Sigmoid colon (tissue), 7 donors: ENCODE data around the gene DACT2. TPM values are rescaled to one million over a fixed set of nuclear protein-coding genes. Genes with fewer than 3 reads are reported as not detected.

ENCODE experiments used
- DNase-seq: peaks from one replicate; pipeline ENCODE4 v3.0.0-alpha.2; 2019
- H3K27ac ChIP-seq, 4 donors: fragments of 200-600 bp; sonication (generic); one replicate each; pipeline ENCODE4 v1.5.1; 2016 to 2019; ENCODE audit warnings: mild to moderate bottlenecking in 1 of 4
- H3K27me3 ChIP-seq, 3 donors: fragments of 200-600 bp; sonication (generic); one replicate each; pipeline ENCODE4 v1.5.1; 2019; ENCODE audit warnings: mild to moderate bottlenecking in 1 of 3
- H3K36me3 ChIP-seq, 4 donors: fragments of 200-600 bp; sonication (generic); one replicate each; pipeline ENCODE4 v1.5.1; 2016 to 2019
- H3K4me1 ChIP-seq, 4 donors: fragments of 200-600 bp; sonication (generic); one replicate each; pipeline ENCODE4 v1.5.1; 2017 to 2019
- H3K4me3 ChIP-seq, 4 donors: fragments of 200-600 bp; sonication (generic); one replicate each; pipeline ENCODE4 v1.5.1; 2017 to 2019; ENCODE audit warnings: mild to moderate bottlenecking in 2 of 4, moderate library complexity in 1 of 4
- H3K9me3 ChIP-seq, 4 donors: fragments of 200-600 bp in 3 of 4; sonication (generic) in 3 of 4; one replicate each; pipeline versions ENCODE4 v1.5.1 to v1.6.1; 2013 to 2019
- CTCF ChIP-seq, 4 experiments: fragments of 450-650 bp in 3 of 4; fragments of 200-600 bp in 1 of 4; IDR thresholded peaks; one replicate each; pipeline ENCODE4 v1.5.1; 2016 to 2019; ENCODE audit warnings: antibody characterized with exemption in 4 of 4, mild to moderate bottlenecking in 3 of 4, moderate library complexity in 2 of 4
- EP300 ChIP-seq, 4 donors: sonication (generic); formaldehyde crosslinking; IDR thresholded peaks; one replicate each; pipeline ENCODE4 v1.6.1; 2017; ENCODE audit warnings: antibody characterized with exemption in 4 of 4
- POLR2A ChIP-seq, 2 donors: fragments of 450-650 bp; IDR thresholded peaks; one replicate each; pipeline ENCODE4 v1.6.1; 2016; ENCODE audit warnings: antibody characterized with exemption in 2 of 2, mild to moderate bottlenecking in 2 of 2, moderate library complexity in 2 of 2
- POLR2AphosphoS5 ChIP-seq, 4 donors: sonication (generic); formaldehyde crosslinking; IDR thresholded peaks; one replicate each; pipeline ENCODE4 v1.6.1; 2017; ENCODE audit warnings: antibody characterized with exemption in 4 of 4
- WGBS, 2 donors: extraction: QIAGEN DNeasy Blood & Tissue Kit; methylation state at CpG; one replicate each; pipeline ENCODE4 v1.1.7; 2013; 5-methylcytosine and 5-hydroxymethylcytosine counted together
- intact Hi-C: fragments of 100-400 bp; cut with DNase I; formaldehyde crosslinking; loops from one replicate; pipeline ENCODE4 v1.15.1; 2023
- polyA plus RNA-seq, 3 donors: library from polyadenylated mRNA; stranded (reverse); fragments of 200-250 nt; gene quantifications; one replicate each; pipeline ENCODE4 v1.2.3, GENCODE V29; 2013
- total RNA-seq, 4 donors: library from RNA; depleted of rRNA; stranded (reverse); fragments of >200 nt; gene quantifications; one replicate each; pipeline ENCODE4 v1.1.0, GENCODE V29; 2016
- donor health status: healthy with polysubstance abuse.
- donor health status: Bipolar disorder and iron deficiency.
- donor health status: healthy.

DACT2 gene
- total and polyA plus RNA-seq, 7 donors = 0.16 to 1.1 (median 0.60) TPM

GRCh38 chr6:168280899-168281245 lies 38.7 kb downstream of the DACT2 start:
- Histone ChIP-seq H3K27ac (no peak overlapping the region), H3K27me3 (peaks cover 0 to 3% (median 0%) of the 10 kb centered on the region in 3 donors), H3K9me3 (no peaks in the 10 kb centered on the region), H3K4me3 (no peak overlapping the region), H3K36me3 (no peaks in the 10 kb centered on the region), H3K4me1 (no peaks in the 10 kb centered on the region)
- no peak for DNase-seq
- intact Hi-C loops = no loop called here
- TF ChIP-seq POLR2AphosphoS5 (IDR thresholded peaks at IDR 0.05) (no peak), POLR2A (IDR thresholded peaks at IDR 0.05) (no peak), CTCF (IDR thresholded peaks at IDR 0.05) (no peak), EP300 (IDR thresholded peaks at IDR 0.05) (no peak)
- 67 to 75% methylated on average over 13 of the region's 13 CpGs for WGBS, 2 donors

DNA sequence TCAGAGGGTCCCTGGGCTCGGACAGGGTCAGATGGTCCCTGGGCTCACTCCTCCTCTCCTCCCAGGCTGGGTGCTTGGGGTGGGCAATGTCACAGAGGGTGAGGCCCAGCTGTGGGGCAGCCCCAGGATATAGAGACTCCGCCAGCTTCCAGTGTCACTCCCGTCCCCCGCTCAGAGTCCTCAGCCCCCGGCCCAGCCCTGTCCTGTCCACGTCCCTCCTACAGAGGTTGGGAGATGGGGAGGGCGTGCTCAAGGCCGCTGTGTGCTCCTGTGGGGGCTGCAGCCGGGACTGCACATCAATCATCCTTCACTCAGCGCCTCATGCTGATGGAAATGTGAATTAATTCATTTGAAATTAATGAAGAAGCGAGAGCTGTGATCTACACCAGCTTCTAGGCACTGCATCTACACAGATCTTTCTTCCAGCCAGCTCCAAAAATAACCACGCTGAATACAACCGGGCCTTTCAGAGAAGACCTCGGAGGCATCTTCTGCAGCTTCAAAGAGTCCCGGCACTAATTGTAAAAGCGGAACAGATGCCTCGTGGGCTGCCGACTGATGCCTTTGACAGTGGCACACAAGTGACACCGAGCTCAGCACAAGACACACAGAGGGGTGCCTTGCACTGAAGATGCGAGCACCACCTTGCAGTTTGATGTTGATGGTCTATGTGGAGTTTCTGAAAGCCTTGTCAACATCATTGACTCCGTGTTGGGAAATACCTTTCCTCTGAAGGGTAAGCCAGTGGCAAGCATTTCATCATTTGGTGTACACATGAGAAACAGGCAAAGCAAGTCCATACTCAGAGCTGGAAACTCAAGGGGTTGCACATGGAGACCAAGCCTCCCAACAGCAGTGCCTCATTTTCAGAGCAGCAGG lies 39.3 kb downstream of the DACT2 start:
- 85 to 92% methylated on average over 21 of the region's 21 CpGs for WGBS, 2 donors

DNA sequence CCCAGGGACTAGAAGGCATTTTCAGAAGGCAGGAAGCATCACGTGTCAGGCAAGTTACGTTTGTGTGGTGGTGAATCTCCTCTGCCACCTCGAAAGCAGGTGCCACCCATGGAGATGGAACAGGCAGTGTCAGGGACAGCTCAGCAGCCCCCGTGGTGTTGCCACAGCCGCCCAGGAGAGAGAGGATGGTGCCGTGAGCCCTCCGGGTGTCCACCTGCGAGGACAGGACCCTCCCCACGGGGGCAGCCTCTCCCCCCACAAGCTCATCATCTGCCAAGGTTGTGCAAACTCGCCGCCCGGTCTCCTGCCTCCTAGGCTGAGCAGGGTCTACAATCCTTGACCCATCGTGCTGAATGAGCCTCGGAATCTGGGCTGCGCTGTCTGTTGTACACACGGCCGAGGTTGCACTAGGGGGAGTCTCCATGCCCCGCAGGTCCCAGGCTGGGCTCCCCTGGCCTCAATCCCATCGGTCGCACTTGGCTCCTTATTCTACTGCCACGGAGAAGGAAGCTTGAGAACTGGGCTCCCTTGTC lies 40.1 kb downstream of the DACT2 start:
- H3K27me3 ChIP-seq = peaks cover 0 to 3% (median 0%) of the 10 kb centered on the region in 3 donors
- H3K4me3 ChIP-seq = no peak overlapping the region
- no peak for DNase-seq
- no peaks in the 10 kb centered on the region for H3K4me1 ChIP-seq
- H3K9me3 ChIP-seq = no peaks in the 10 kb centered on the region
- TF ChIP-seq POLR2A (IDR thresholded peaks at IDR 0.05) (no peak), CTCF (IDR thresholded peaks at IDR 0.05) (no peak), EP300 (IDR thresholded peaks at IDR 0.05) (no peak), POLR2AphosphoS5 (IDR thresholded peaks at IDR 0.05) (no peak)
- no peaks in the 10 kb centered on the region for H3K36me3 ChIP-seq
- H3K27ac ChIP-seq = no peak overlapping the region
- intact Hi-C loops = no loop called here
- WGBS, 2 donors = 85% methylated on average over 21 of the region's 21 CpGs

More for the DNA sequence above, 39.3 kb downstream of the DACT2 start:
- H3K27ac ChIP-seq = no peak overlapping the region
- intact Hi-C loops = no loop called here
- no peaks in the 10 kb centered on the region for H3K4me1 ChIP-seq
- TF ChIP-seq POLR2A (IDR thresholded peaks at IDR 0.05) (no peak), EP300 (IDR thresholded peaks at IDR 0.05) (no peak), CTCF (IDR thresholded peaks at IDR 0.05) (no peak), POLR2AphosphoS5 (IDR thresholded peaks at IDR 0.05) (no peak)
- DNase-seq = no peak
- H3K27me3 ChIP-seq = peaks cover 0 to 3% (median 0%) of the 10 kb centered on the region in 3 donors
- no peak overlapping the region for H3K4me3 ChIP-seq
- H3K9me3 ChIP-seq = no peaks in the 10 kb centered on the region
- no peaks in the 10 kb centered on the region for H3K36me3 ChIP-seq

DNA sequence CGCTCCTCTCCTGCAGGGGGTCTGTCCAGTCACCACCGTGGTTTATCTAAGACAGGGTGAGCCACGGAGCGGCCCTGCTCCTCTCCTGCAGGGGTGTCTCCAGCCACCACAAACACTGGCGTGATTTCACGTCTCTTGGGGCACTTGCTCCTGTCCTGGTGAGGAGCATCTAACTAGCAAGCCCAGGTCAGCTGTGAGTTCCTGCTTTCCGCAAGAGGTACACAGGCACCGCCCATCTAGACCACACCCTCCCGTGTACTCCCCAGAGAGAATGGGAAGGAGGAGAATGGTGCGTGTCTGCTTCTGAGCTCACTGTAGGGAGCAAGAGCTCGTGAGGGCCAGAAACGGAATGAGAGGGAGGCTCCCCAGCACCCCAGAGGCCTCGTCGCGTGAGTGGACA lies 40.7 kb downstream of the DACT2 start:
- intact Hi-C loops = no loop called here
- Histone ChIP-seq H3K9me3 (no peaks in the 10 kb centered on the region), H3K27ac (no peak overlapping the region), H3K4me3 (no peak overlapping the region), H3K36me3 (no peaks in the 10 kb centered on the region), H3K27me3 (peaks cover 0 to 3% (median 0%) of the 10 kb centered on the region in 3 donors), H3K4me1 (no peaks in the 10 kb centered on the region)
- no peak for DNase-seq
- 54 to 78% methylated on average over 15 of the region's 15 CpGs for WGBS, 2 donors
- TF ChIP-seq EP300 (IDR thresholded peaks at IDR 0.05) (no peak), POLR2AphosphoS5 (IDR thresholded peaks at IDR 0.05) (no peak), CTCF (IDR thresholded peaks at IDR 0.05) (no peak), POLR2A (IDR thresholded peaks at IDR 0.05) (no peak)
